SK-MEL-5 (cell line): ENCODE results near the gene ZDHHC13. TPM values are rescaled to one million over a fixed set of nuclear protein-coding genes. Genes with fewer than 3 reads are reported as not detected.
"Not testable (repeated sequence)": the region's sequence is repeated elsewhere in the genome, so short reads cannot be mapped to it uniquely, and the experiment has no call there.

Experiments used
- DNase-seq: peaks from one replicate; pipeline ENCODE4 v3.0.0-alpha.2; 2016; ENCODE audit warnings: low read depth, low spot score
- in situ Hi-C: cut with HindIII; loops from 2 replicates; pipeline ENCODE4 v1.10.0; 2016; ENCODE audit warnings: low sequenced_read_pairs, high pct_unique_total_duplicates, low pct_unique_long_range_greater_than_20kb
- total RNA-seq: library from RNA; depleted of rRNA; stranded (reverse); fragments of >200 nt; shearing (Covaris generic); gene quantifications from 2 replicates; pipeline ENCODE4 v1.2.3, GENCODE V29; 2014

The ZDHHC13 gene
- total RNA-seq, 1 experiment from 2014 or later = 18.0 TPM

DNA sequence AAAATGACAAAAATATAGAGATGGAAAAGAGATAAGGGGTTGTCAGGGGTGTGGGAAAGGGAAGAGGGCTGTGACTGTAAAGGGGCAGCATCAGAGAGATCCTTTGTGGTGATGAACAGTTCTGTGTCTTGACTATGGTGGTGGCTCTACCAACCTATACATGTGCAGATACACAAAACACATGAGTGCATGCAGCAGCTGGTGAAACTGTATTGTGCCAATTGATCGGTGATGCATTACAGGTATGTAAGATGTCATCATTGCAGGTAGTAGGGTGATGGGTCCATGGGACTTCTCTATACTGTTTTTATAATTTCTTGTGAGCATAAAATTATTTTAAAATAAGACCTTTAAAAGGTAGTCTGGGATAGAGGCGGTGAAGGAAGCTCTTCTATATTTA lies 24.1 kb upstream of the ZDHHC13 start:
- in situ Hi-C loops = no loop called here
- no peak for DNase-seq

DNA sequence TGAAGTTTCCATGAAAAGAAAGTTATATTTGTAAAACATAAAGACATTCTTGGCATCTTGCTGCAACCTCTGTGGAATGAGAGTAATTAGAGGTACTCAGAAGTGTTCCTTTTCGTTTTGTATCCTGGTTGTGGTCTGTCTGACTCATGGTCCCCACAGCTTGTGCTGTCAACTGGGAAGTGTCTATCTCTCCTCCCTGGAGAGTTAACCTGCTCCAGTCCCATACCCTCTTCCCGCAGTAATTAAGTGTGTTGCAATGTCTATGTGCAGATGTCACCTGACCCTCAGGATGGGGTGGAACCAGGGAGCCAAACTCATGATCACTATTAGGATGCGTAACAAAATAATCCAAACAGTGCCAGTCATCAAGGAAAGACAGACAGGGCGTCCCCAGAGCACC lies 23.0 kb upstream of the ZDHHC13 start:
- DNase-seq = no peak
- in situ Hi-C loops = no loop called here

DNA sequence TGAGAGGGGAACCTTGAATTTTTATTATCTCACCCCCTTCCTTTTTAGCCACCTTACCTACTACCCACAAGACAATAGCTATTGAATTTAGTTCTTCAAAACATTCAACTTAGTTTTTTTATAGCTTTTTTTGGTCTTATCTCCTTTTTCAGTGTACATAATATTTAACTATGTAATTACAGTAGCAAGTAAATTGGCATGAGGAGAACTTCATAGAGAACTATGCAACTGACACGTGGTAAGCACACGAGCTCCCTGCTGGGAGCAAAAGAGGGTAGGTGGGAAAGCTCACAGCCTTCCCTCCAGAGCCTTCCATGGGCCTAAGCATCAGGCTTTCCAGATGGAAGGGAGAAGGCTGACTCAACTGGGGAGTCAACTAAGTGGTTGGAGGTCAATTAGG lies 22.1 kb upstream of the ZDHHC13 start:
- in situ Hi-C loops = no loop called here
- no peak for DNase-seq

DNA sequence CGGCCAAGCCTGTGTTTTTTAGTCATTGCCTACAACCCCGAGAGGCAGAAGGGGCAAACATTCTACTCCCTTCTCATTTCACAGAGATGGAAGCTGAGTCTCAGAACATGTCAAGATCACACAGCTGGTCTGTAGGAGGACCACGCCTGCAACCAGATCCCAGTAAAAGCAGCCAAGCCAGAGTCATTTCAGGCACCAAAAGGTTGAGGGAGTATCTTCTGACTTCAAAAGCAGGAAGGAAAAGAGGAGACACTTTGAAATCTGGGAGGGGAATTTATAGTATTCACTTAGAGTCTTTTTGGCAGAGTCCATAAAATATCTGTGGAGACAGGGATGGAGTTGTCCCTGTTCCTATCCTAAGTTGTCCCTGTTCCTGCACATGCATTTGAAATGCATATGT lies 17.9 kb upstream of the ZDHHC13 start:
- no peak for DNase-seq
- in situ Hi-C loops = no loop called here

DNA sequence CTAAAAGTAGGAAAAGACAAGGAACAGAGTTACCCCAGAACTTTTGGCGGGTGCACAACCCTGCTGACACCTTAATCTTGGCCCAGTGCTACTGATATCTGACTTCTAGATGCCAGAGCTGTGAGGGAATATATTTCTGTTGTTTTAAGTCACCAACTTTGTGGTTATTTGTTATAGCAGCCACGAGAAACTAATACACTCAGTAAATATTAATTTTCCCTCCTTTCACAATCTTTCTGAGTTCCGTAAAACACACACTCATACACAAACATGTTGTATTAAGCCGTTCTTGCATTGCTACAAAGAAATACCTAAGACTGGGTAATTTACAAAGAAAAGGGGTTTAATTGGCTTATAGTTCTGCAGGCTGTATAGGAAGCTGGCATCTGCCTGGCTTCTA lies 16.1 kb upstream of the ZDHHC13 start:
- DNase-seq = no peak
- in situ Hi-C loops = no loop called here

DNA sequence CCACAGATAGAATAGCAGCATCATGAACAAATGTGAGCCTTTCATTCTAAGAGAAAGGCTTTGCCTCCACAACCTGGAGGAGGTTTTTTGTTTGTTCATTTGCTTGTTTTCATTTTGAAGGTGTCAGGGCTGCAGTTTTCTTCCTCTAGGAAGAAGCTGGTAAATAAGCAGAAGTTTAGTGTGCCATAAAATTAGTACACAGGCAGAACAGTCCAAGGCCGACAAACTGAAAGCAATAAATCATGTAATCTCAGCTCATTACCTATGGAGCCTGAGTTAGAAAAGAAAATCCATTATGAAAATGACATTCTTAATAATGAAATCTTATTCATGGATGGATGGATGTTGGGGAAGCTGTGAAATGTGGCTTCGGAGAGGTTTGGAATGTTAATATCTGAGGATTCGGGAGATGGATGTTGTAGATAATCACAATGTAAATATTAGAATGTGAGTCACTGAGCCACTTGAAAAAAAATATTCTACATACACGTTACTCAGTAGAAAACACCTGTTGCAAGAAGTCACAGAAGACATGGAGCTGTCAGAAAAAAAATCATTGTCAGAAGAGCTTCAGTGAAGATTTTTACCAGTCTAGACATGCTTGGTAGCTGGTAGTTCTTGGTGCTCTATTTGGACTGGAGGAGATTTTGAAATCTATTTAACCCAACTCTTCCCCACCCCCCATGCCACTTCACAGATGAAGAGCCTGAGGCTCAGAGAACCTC lies 15.0 kb upstream of the ZDHHC13 start:
- in situ Hi-C loops = no loop called here
- no peak for DNase-seq

DNA sequence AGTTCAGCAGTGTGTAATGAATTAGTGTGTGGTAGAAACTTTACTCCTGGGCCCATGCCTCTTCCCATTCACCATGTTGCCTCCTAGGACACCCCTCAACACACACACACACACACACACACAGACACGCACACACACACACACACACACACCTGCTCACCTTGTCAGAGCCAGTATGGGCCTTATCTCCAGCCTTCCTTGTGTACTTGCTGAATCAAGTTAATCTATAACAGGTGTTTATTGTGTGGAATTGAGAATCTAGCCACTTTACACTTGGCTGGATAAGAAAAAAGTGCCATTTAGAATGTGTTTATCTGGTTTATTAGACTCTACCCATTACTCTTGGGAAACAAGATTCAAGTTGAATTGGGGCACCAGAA lies 14.5 kb upstream of the ZDHHC13 start:
- DNase-seq = no peak
- in situ Hi-C loops = no loop called here

DNA sequence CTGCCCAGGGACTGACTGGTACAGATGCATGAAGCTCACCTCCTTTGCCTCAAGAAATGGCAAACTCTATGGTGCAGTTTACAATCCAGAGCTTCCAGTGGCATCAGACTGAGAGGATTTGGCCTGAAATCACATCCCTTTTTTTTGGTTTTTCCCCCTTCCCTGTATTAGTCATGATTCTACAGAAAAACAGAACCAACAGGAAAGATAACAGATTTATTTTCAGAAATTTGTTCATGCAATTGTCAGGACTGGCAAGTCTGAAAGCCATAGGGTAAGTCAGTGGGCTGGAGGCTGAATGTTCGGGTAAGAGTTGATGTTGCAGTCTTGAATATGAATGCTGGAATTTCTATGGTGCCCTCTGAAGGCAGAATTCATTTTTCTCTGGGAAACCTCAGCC lies 12.0 kb upstream of the ZDHHC13 start:
- in situ Hi-C loops = no loop called here
- no peak for DNase-seq

DNA sequence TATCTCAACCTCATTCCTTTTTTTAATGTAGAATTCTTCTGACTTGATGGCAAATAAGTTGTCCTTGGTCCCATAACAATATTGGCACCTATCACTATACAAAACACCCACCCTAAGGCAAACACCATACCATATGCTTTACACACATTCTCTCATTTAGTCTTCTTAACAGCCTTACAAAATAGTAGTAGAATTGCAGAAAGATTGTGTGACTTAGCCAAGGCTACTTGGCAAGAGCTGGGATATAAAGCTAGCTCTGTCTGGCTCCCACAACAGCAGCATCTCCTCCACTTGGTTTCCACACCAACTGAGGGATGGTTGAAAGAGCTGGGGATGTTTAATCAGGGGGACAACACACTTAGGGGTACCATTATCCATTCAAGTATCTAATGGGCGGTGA lies 9.8 kb upstream of the ZDHHC13 start:
- in situ Hi-C loops = no loop called here
- DNase-seq = no peak

DNA sequence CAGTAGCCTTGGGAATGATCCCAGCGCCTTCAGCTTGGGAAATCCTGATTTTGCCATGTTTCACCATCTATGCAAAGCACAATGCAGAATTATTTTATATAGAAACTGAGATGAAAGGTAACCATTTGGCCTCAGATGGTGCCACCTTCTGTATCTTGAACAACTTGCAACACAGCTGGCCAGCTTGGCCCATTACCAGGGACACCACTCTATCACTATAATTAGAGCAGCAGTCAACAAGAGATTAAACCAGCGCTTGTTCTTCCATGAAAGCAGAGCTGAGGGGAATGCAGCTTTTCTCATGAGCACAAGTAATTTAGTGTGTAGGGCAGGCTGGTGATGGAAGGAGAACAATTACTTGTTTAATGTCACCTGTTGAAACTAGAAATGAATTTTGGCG lies 6.7 kb upstream of the ZDHHC13 start:
- DNase-seq = no peak
- in situ Hi-C loops = no loop called here

DNA sequence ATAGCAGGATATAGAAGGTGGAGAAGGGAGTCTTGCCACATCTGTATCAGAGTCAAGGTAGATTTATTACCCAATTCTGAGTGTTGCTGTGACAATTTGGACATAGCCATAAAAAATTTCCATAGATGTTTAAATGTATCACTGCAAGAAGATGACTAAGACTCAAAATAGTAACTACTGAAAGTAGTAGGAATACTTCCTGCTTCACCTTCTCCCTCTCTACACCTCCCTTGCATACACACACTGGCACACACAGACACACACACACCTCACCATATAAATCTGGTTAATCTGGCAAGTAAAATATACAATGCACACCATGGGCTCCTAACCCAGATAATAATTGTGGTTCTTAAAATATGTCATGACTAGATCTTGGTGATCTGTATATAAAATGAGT lies 5.2 kb upstream of the ZDHHC13 start:
- in situ Hi-C loops = no loop called here
- DNase-seq = no peak

DNA sequence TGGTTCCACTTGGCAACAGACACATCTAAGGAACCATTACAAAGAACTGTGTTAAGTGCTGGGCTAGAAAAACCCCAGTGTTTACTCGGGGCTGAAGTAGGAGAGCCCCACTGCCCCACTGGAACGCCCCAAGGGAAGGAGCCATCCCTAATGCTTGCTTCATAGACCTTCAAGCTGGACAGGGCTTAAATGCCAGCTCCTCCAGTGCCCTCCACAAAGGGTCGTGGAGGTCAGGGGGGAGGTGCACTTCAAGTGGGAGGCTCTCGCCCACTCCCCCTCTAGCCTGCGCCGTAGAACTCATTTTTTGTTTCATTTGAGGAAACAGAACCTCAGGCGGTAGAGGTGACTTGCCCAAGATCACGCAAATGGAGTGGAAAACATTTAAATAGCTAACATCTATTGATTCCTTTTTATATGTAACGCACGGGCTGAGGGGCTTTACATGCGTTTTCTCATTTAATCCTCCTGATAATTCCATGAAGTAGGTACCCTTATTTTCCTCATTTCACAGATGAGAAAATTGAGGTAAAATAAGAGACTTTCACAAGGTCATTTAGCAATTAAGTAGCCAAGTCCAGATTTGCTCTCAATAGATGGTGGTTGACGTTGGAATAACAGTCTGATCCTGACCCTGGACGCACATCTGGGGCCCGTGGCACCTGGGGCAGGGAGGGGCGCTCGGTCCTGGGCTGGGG lies 545 bp upstream of the ZDHHC13 start:
- in situ Hi-C loops = no loop called here
- no peak for DNase-seq

DNA sequence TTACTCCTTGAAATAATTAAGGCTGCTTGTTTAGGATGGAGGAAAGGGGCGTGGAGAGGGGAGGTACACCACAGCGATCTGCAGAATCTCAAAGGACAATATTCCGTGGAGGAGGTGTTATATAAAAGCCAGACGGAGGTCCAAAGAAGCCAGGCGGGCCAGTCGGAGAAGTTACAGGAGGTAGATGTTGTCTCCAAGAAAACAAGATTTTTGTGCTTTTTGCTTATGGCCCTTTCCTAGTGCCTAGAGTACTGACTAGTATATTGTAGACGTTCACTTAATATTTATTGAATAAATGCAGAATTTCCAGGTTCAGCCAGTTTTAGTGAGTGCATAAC lies 761 bp downstream of the ZDHHC13 start:
- in situ Hi-C loops = no loop called here
- peak; percentile 8 for DNase-seq

DNA sequence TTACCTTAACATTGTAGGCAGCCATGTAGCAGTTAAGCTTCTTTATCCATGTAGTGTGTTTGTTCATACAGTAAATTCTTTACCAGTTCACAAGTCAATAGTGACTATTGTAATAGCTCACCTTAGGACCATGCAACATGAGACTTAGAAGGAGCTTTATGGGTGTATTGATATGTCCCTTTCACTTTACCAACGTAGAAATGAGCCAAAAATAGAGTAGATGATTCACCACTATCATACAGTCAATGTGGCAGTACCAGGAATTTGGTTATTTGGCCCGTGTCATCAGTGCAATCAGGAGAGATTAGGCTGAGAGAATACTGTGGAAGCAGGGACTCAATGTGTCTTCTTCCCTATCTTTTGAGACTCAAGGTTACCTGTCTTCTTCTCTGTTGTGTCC lies 4.7 kb downstream of the ZDHHC13 start:
- no peak for DNase-seq
- in situ Hi-C loops = no loop called here

DNA sequence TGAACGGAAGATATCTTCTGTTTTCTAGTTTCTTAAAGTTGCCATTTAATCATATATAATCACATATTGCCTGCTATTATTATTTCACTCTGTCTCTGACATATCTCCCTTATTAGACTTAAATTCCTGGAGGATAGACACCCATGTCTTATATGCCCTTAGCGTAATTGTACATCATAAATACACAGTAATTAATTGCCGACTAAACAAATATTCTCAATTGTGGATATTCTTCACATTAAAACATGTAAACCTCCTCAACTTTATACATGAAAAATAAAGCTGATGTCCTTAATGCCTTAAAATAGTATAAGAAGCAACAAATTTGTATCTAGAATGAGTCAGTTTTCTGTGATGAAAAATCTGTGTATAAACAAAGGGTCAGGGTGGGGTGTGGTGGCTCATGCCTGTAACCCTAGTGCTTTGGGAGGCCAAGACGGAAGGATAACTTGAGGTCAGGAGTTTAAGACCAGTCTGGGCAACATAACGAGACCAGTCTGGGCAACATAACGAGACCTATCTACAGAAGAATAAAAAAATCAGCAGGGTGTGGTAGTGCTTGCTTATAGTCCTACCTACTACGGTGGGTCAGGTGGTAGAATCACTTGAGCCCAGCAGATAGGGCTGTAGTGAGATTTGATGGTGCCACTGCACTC lies 6.1 kb downstream of the ZDHHC13 start:
- no peak for DNase-seq
- in situ Hi-C loops = no loop called here

DNA sequence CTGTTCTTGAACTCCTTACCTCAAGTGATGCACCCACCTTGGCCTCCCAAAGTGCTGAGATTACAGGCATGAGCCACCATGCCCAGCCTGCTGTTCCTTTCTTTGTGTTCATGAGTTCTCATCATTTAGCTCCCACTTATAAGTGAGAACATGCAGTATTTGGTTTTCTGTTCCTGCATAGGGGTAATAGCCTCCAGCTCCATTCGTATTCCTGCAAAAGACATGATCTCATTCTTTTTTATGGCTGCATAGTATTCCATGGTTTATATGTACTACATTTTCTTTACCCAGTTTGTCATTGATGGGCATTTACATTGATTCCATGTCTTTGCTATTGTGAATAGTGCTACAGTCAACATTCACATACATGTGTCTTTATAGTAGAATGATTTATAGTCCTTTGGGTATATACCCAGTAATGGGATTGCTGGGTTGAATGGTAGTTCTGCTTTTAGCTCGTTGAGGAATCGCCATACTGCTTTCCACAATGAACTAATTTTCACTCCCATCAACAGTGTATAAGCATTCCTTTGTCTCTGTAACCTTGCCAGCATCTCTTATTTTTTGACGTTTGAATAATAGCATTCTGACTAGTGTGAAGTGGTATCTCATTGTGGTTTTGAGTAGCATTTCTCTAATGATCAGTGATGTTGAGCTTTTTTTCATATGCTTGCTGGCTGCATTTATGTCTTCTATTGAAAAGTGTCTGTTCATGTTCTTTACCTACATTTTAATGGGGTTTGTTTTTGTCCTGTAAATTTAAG lies 9.8 kb downstream of the ZDHHC13 start:
- DNase-seq = not testable (repeated sequence)

DNA sequence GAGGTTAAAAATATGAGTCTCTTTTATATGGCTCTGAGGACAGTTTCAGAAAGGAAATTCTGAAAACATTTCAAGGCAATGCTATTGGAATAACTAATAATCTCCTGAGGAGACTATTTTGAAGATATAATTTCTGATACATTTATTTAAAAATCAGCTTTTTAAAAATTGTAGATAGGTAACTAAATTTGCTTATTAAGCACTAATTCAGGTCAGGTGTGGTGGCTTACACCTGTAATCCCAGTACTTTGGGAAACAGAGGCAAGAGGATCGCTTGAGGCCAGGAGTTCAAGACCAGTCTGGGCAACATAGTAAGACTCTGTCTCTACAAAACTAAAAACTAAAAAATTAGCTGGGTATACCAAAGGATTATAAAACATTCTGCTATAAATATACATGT lies 17.0 kb downstream of the ZDHHC13 start:
- in situ Hi-C loops = no loop called here
- DNase-seq = no peak

More for the DNA sequence above, 9.8 kb downstream of the ZDHHC13 start:
- in situ Hi-C loops = not testable (repeated sequence)

DNA sequence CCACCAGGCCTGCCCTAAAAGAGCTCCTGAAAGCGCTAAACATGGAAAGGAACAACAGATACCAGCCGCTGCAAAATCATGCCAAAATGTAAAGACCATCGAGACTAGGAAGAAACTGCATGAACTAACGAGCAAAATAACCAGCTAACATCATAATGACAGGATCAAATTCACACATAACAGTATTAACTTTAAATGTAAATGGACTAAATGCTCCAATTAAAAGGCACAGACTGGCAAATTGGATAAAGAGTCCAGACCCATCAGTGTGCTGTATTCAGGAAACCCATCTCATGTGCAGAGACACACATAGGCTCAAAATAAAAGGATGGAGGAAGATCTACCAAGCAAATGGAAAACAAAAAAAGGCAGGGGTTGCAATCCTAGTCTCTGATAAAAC lies 19.9 kb downstream of the ZDHHC13 start:
- in situ Hi-C loops, DNase-seq: not testable (repeated sequence)
